Activated naive CD8-positive, alpha-beta T cell treated with anti-CD3 and anti-CD28 coated beads, Interleukin-2, amount 50 U/mL, for 16 hours (primary cell): Measurements from ENCODE around the gene NAV2.

Experiments
- DNase-seq: peaks from one replicate; pipeline ENCODE4 v3.0.0-alpha.2; 2020; ENCODE audit warnings: low read depth, low spot score

NAV2 gene

DNA sequence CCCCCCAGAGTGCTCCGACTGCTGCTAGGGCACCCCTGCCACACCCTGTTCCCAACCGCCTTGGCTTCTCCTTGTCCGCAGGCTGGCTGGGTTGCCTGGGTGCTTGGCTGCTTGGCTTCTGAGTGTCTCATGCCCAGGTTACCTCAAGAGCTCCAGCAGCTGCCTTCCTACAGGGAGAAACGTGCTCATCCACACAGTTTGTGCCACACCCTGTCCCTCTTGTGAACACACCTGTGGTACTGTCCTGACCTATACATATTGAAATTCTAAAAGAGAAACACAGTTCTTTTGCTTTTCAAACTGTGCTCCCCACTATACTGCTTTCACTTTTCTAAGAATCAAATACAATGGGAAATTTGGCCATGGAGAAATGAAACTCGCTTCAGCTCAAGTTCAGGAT lies 256.2 kb downstream of the NAV2 start:
- no peak for DNase-seq

DNA sequence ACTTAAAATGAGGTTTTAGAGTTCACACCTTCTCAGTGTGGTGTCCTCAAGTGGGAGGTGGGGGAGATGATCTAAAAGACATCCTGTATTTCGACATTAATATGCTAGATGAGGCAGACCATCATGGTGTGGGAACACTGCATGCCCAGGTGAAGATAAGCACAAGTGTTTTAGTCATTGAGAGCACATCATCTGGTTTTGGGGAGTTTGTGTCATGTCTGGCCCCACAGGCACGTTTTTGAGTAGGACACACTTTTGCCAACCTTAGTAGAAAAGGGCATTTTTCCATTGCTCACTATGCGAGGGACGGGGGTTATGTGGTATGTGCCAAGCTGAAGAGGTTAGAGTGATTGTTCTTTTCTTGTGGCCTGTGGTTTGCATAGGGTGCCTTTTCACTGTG lies 258.3 kb downstream of the NAV2 start:
- no peak for DNase-seq

DNA sequence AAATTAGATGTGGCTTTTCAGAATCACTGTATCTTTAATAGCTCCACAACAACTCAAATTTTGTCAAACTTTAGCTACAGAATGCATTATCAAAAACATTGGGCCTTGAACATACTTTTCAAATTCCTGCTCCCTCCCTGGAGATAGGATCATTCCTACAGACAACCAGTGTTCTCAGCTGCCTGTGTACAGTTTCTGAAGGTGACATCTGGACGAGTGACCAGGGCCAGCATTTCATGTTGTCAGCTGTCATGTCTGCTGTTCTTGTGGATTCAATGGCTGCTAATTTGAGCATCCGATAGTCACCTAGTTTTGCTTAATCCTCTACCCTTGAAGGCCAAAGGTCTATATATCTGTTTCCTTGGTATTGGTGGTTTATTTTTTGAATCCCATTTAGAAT lies 259.5 kb downstream of the NAV2 start:
- DNase-seq = no peak

DNA sequence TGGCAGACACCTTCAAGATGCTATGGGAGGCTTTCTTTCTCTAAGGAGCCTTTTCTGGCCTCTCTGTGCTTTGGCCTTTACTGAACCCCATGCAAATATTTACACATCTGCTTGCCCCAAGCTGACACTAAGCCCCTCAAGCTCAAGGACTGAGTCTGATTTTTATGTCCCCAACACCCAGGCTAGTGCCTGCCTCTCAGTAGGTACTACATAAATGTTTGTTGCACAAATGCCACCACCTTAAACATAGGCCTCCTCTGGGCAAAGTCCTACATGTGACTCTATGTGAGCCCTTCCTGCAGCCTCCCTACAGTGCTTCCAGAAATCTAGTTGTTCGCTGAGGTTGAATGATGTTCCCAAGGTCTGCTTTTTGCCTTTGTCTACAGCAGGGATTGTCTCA lies 260.0 kb downstream of the NAV2 start:
- DNase-seq = no peak

DNA sequence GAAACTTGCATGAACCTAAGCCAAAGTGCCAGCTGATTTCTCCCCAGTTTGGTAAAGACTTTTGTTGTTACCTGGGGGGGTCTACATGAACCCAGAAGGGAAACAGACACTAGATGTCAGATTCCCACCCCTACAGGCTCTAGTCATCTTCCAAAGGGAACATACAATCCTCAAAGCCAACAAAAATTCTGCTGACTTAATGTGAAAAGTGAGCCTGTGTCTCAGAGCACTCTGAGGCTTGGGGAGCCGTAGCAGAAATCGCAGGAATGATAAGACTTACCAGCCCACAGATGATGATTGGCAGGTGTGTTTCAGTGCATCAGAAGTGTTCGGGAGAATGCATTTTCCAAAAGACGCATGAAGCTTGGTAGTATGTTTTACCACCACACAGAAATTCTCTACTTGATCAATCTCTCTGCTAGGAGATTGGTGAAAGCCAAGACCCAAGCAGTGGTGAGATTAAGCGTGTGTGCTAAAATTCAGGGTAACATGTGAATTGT lies 260.5 kb downstream of the NAV2 start:
- DNase-seq = no peak

DNA sequence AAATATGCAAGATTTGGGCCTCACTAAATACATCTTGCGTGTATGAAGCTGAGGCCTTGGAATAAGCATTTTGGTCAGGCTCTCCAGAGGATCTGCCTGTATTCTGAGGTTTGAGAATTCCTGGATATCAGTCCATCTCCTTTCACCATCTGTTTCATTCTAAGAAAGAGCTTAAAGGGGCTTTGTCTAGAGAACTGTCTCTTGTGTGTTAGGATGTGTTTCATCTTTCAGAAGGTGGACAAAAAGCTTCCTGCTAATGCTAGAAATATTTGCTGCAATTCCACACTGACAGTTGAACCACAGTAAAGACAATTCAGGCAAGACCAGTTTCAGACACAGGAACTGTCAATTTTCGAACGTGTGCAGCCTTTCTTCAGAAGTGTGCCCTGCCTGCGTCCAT lies 262.2 kb downstream of the NAV2 start:
- no peak for DNase-seq

DNA sequence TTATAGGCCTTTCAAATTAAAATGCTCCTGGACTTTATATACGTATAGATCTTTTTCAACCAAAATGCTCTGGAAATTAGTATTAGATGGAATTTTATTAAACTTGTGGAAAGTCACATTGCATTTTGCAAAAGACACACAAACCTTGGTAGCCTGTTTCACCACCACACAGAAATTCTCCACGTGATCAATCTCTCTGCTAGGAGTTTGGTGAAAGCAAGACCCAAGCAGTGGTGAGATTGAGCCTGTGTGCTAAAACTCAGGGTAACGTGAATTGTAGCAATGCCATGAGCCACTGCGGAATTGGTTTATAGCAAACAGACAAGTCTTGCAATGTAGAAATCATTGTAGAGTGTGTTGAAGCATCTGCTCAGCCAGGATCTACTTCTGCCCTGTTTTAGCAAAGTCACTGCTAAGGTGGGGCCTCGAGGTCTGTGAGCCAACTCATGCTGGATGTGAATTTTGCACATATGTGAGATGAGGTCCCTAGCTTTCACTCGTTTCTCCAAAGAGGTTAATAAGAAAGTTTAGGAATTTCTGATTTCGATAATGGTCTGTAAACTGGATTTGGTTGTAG lies 262.9 kb downstream of the NAV2 start:
- DNase-seq = no peak

DNA sequence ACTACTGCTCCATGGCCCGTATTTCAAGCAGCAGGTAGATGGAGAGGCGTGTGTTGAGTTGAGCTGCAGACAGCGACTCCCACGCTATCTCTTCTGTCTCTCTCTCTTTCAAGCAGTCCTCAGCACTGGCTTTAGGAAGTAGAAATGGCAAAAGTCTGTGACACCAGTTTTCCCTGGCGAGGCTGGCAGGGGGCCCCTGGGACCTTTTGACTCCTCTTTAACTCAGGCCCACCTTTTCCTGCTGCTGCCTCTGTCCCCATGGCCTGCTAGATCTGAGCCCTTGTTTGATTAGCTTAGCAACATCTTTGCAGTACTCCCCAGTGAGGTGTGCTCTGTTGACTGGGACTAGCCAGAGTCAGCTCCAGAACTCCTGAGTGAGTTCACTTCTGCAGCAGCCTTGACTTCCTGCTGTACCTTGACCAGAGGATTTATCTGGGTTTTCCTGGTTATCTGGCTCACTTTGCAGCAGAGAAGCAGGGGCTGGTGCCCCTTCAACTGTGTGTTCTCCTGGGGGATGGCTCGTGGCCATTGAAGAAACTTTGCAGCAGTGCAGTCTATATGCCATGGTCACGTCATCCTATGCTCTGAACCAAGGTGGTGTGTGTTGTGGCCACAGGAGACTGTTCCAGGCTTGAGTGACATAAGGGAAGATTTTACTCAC lies 263.8 kb downstream of the NAV2 start:
- no peak for DNase-seq

DNA sequence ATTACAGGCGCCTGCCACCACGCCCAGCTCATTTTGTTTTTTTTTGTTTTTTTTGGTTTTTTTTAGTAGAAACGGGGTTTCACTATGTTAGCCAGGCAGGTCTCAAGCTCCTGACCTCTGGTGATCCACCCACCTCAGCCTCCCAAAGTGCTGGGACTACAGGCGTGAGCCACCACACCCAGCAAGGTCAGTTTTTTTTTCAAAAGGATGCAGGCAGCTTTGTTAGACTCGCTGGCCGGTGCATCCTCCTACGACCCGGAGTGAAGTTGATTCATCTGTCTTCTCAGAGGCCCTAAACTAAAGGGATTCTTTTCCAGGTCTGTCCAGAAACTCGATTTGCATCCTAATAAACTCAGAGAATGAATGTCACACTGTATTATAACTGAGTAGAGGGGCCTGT lies 265.3 kb downstream of the NAV2 start:
- no peak for DNase-seq

DNA sequence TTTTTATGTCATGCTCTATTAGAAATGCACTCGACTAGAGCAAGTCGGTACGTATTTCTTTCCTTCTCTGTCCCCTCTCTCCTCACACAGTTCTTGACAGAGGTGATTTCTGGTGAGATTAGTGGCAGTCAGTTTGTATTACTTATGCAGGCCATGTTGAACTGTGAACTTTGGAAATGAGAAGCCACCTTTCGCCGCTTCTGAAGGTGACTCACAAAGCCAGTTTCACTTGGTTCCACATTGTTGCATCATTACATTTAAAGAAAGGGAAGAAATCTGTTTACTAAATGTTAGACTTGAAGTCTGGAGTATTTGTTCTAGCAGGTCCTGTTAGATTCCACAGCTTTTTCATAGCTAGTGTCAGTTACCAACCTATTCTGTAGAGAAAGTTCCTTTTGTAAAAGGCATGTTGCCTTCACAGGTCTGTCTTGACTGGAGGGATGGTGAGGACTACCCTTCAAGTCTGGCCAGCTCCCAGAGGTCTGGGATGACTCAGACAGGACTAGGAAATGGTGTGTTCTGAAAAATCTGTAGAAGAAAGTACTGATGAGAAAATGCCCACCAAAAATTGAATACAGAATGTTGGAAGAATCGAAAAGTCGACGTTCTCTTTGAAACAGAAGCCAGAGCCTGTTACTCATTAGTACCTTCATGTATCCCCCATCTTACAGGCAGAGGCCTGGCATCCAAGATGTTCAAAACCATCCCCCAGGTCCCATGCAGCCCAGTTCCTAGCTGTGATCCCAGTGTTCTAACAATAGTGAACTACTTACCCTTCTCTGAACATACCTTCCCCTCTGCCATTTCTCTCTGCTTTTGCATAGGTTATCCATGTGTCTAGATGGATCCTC lies 266.3 kb downstream of the NAV2 start:
- no peak for DNase-seq

DNA sequence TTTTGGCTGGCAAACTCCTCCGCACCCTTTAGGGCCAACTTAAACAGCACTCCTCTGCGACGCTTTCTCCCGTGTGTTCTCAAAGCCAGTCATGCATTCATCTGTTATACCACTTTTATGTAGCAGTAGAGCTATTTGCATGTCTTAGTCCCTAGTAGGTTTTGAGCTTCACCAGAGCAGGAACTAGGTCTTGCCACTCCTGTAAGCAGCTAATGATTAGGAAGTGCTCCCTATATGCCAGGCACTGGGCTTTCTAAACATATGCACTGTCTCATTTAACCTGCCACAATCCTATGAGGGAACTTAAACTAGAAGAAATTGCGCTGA lies 266.8 kb downstream of the NAV2 start:
- no peak for DNase-seq

DNA sequence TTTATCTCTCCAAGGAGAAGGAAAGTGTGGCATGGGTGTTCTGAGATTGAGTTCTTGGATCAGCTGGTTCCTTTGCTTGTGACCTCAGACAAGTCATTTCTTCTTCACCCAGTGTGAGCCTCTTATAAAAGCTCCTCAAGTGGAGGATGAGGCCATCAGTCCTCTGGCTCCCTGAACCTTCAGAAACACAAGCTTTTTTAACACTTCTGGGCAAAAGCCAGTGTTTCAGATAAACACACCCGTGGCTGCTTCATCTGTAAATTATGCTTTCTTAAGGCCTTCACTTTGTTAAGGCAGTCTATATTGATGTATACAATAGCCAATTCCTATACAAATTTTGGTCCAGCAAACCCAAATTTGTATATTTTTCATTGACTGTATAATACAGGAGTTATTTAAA lies 267.8 kb downstream of the NAV2 start:
- no peak for DNase-seq

DNA sequence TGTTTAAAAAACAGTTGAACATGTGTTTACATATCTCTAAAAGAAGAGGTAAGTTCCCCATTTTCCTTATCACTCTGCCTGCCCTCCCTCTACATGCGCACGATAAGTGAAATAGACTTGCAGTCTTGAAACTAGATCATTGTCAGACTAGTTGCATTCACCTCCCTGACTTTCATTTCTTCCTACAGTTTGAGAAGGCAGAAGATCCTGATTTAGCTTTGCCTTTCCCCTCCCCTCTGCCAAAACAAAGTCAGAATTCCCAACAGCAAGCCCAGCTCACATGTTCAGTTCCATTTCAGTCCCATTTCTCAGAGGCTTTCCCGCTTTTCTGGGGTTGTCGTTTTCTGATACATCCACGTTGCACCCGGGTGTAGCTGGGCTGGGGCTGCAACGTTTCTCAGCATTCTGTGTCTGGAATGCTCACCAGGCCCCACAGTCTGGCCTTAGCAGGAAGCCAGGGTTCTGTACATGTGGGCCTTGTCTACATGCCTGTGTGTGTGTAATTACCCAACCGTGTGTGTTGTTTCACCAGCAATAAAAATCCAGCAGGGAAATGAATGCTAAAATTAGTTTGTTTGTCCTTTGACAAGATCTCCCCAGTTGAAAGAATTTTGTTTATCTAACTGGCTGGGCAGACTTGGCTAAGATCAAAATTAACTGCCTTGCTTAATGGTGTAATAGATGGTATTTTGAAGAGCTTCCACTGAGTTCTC lies 268.5 kb downstream of the NAV2 start:
- no peak for DNase-seq

DNA sequence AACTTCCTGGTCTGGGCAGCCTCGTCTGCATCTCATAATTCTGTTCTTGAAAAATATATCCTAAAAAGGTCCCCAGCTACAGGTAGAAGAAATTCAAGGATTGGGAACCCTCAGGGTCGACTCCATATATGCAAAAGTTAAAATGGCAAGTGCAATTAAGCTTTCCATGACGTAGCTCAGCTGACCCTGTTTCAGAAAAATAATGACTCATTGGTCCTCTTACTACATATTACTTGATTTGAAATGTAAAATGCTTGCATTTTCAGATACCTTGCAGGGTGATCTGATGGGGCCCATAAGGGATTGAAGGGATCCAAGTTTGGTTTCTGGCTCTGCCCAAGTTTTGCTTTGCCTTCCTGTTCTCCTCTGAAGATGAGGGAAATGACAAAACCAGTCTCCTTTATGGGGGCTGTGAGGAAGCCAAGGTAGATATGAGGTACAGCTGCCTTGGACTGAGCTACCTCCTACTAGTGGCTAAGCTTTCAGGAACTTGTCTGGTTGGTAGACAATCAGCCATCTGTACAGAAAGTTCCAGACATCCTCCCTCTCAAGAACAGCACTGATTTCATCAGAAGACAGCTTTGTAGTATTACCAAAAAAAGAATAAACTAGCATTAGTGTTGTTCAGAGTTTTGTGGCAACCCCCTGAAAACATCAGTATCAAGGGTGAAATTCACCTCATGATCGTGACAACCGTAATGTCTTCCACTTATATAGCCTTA lies 270.3 kb downstream of the NAV2 start:
- DNase-seq = no peak

DNA sequence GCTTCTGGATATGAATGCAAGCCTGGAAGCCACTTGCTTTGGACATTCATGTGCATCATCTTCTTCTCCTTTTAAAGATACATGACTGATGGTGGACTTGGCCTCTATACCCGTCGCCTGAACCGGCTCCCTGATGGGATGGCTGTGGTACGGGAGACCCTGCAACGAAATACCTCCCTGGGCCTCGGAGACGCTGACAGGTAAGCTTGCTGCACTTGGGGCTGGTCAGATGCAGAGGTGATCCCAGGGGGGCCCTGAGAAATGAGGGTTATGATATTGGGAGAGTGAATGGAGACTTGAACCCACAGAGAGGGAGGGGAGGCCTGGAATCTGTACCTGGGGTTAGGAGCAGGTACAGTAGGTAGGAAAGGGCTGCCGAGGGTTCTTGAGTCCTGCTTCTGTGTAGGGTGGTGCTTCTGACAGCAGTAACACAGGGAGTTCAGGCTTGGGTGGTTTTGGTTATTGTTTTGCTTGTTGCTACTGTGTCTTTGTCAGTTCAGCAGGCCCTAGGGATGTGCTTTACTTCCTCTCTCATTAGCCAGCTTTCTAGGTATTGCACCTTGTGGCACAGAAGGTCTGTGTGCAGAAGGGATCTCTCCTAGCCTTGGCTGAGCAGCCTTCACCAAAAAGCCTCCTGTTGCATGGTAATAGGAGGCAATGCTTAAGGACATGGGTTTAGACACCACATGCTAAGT lies 271.6 kb downstream of the NAV2 start:
- no peak for DNase-seq

DNA sequence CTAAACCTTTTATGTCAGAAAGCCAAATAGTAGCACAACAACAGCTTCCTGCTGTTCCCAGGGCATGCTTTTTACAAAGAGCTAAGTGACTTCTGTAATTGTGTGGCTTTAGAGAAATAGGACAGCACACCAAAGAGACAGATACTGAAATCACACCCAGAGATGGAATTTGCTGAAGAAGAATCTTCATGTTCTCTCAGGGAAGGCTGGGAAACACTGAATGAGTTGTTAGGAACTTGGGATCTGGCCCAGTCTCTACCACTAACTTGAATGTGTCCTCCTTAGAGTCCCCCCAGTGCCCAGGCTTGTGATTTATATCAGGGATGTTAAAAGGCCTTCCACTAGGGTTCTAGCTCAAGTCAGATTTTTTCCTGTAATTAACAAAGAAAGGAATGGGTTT lies 272.5 kb downstream of the NAV2 start:
- no peak for DNase-seq

DNA sequence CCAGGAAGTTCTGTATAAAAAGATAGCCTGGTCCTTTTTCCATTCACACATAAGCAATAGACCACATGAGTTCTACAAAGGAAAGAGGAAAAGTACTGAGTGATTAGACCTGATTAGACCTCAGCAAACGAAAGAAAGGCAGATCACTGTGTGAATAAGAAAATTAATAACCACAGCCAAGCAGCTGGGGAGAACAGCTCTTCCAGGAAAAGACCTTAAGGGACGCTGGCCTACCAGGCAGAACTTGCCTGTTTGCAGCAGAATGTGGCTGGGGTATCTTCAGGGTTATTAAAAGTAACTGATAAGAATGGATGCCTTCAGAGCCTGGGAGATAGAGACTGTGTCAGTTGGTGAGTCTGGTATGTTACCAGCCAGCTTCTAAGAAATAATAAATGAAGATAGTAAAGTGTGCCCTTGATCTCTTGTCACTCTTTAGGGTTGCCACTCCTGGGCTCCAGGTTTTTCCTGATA lies 274.7 kb downstream of the NAV2 start:
- no peak for DNase-seq

DNA sequence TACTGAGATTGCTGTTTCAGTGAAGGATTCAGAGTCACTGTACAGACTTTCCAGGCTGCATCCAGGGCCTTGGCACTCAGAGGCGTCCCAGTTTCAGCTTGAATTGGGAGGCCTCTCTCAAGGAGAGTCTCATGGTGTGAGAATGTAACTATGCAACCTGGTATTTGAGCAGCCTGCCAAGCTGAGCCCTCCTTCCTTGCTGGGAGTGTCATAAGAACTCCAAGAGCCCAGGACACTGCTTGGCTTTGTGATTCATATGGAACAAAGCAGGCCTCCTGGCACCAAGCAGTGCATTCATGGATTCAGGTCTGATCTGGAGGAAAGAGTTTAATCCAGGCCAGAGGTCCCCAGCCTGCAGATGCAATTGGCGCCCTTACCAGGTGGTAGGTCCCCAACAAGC lies 276.0 kb downstream of the NAV2 start:
- no peak for DNase-seq

DNA sequence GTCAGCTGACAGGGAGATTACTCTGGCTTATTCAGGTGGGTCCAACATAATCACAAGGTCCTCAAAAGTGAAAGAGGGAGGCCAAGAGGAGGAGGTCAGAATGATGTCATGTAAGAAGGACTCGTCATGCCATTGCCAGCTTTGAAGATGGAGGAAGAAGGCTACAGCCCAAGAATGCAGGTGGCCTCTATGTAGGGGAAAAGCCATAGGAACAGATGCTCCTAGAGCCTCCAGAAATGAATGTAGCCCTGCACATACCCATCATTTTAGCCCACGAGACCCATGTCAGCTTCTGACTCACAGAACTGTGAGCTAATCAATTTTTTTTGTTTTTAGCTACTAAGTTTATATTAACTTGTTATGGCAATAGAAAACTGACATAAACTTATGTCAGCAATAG lies 276.6 kb downstream of the NAV2 start:
- no peak for DNase-seq

DNA sequence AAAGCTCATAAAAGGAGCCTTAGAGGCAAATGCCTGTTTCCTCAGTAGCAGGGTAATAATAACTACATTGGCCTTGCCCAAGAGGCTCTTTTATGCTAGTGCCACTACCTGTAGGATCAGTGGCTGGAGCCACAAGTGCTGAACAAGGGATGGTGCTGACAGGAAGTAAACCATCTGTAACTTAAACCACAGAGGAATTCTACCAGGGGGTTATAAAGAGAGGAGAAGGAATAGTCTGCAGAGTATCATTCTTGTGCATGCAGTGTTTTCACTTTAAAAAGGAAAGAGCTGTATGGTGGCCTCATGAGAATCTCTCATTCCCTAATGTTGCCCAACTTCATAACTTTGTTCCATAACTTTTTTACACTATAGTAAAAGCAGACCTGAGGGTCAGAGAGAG lies 279.5 kb downstream of the NAV2 start:
- no peak for DNase-seq

DNA sequence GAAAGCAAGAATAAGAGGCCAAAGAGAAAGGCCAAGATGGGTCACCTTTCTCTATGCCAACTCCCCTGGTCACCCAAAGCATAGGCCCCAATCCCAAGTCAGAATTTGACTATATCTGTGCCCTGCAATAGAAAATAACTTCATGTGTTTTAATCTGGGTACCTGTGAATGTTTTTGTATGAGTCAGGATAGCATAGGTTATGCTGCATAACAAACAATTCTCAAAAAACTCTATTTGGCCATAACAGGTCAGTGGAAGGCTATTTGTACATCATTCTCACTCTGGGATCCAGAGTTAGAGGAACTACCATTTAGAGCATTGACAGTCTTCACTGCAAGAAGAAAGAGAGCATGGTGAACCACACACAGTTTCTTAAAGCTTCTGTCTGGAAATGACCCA lies 280.4 kb downstream of the NAV2 start:
- no peak for DNase-seq
